Measurements from ENCODE around the gene JUP.

Gene JUP

GRCh38 chr17:41750862-41751261, 35.6 kb downstream of the JUP start:
- DNase-seq, result no peak

GRCh38 chr17:41748275-41748674, 38.2 kb downstream of the JUP start:
- no peak for DNase-seq

GRCh38 chr17:41741709-41742108, 44.8 kb downstream of the JUP start:
- DNase-seq, result no peak

- no peak for DNase-seq
Measured at GRCh38 chr17:41740506-41740905, 46.0 kb downstream of the JUP start.

GRCh38 chr17:41739661-41740352, 46.7 kb downstream of the JUP start:
- DNase-seq, result no peak

GRCh38 chr17:41738801-41739112, 47.8 kb downstream of the JUP start:
- no peak for DNase-seq

- DNase-seq, result peak; percentile 46 to 70
Measured at GRCh38 chr17:41738077-41738800, 48.3 kb downstream of the JUP start.

GRCh38 chr17:41737680-41738023, 48.9 kb downstream of the JUP start:
- no peak for DNase-seq

- DNase-seq, result no peak
Measured at GRCh38 chr17:41736983-41737679, 49.4 kb downstream of the JUP start.

- DNase-seq, result no peak
Measured at GRCh38 chr17:41735744-41736143, 50.8 kb downstream of the JUP start.

- no peak for DNase-seq
Measured at GRCh38 chr17:41734949-41735313, 51.6 kb downstream of the JUP start.

- no peak for DNase-seq
Measured at GRCh38 chr17:41734139-41734948, 52.2 kb downstream of the JUP start, which contains the start of gene HAP1. Gene HAP1 (minus strand): TSS chr17:41734643. CDS start chr17:41734634, 9 bp downstream.

GRCh38 chr17:41733348-41734138, 53.0 kb downstream of the JUP start:
- DNase-seq, result no peak

- DNase-seq, result no peak
Measured at GRCh38 chr17:41731836-41732235, 54.7 kb downstream of the JUP start.

- no peak for DNase-seq
Measured at GRCh38 chr17:41730479-41730878, 56.0 kb downstream of the JUP start.

- DNase-seq, result no peak
Measured at GRCh38 chr17:41728056-41728455, 58.5 kb downstream of the JUP start.

GRCh38 chr17:41725134-41725533, 61.4 kb downstream of the JUP start:
- no peak for DNase-seq

- no peak for DNase-seq
Measured at GRCh38 chr17:41724476-41725050, 61.9 kb downstream of the JUP start.

GRCh38 chr17:41723801-41724475, 62.6 kb downstream of the JUP start:
- no peak for DNase-seq

- no peak for DNase-seq
Measured at GRCh38 chr17:41722231-41722630, 64.3 kb downstream of the JUP start.

- DNase-seq, result no peak
Measured at GRCh38 chr17:41718287-41718645, 68.2 kb downstream of the JUP start.

Measured in hippocampal formation (tissue), 2 donors.